GM23338 (cell line): ENCODE measurements around the gene PIGK. TPM values are rescaled to one million over a fixed set of nuclear protein-coding genes. Genes with fewer than 3 reads are reported as not detected.

Experiments
- ATAC-seq: fragments of 200-7000 bp; cut with Tn5 transposase; 3 replicates; pipeline ENCODE4 v1.9.1; 2020
- DNase-seq: peaks from one replicate; pipeline ENCODE4 v3.0.0-alpha.2; 2015; ENCODE audit warnings: low spot score
- H2AFZ ChIP-seq: fragments of 200-600 bp; sonication (generic); 2 replicates; pipeline ENCODE4 v1.8.0; 2016; ENCODE audit warnings: antibody characterized with exemption, mild to moderate bottlenecking, moderate library complexity
- H3F3A ChIP-seq: fragments of 200-600 bp; sonication (generic); replicated peaks from 2 replicates; pipeline ENCODE4 v1.8.0; 2017; ENCODE audit warnings: antibody characterized with exemption, mixed run types, low read depth
- H3K27ac ChIP-seq: fragments of 200-600 bp; sonication (generic); 2 replicates; pipeline ENCODE4 v1.6.1; 2016; ENCODE audit warnings: low read depth
- H3K27me3 ChIP-seq: fragments of 200-600 bp; sonication (generic); 2 replicates; pipeline ENCODE4 v1.8.0; 2016; ENCODE audit warnings: mild to moderate bottlenecking, mixed run types, moderate library complexity; ENCODE audit not compliant: insufficient read depth
- H3K36me3 ChIP-seq: fragments of 200-600 bp; sonication (generic); 2 replicates; pipeline ENCODE4 v1.8.0; 2016; ENCODE audit warnings: mild to moderate bottlenecking; ENCODE audit not compliant: insufficient read depth
- H3K4me1 ChIP-seq: fragments of 200-600 bp; sonication (generic); 2 replicates; pipeline ENCODE4 v1.8.0; 2016; ENCODE audit warnings: mild to moderate bottlenecking, moderate library complexity; ENCODE audit not compliant: insufficient read depth
- H3K4me2 ChIP-seq: fragments of 200-600 bp; sonication (generic); 2 replicates; pipeline ENCODE4 v1.7.1; 2017; ENCODE audit warnings: mixed run types
- H3K4me3 ChIP-seq: fragments of 200-600 bp; sonication (generic); 2 replicates; pipeline ENCODE4 v1.6.1; 2016; ENCODE audit warnings: mixed run types
- H3K79me2 ChIP-seq: fragments of 200-600 bp; sonication (generic); replicated peaks from 2 replicates; pipeline ENCODE4 v1.8.0; 2017; ENCODE audit warnings: mild to moderate bottlenecking; ENCODE audit not compliant: insufficient read depth
- H3K9me2 ChIP-seq: fragments of 200-600 bp; sonication (generic); 2 replicates; pipeline ENCODE4 v1.8.0; 2017; ENCODE audit not compliant: insufficient read depth
- H4K20me1 ChIP-seq: fragments of 200-600 bp; sonication (generic); replicated peaks from 2 replicates; pipeline ENCODE4 v1.8.0; 2017; ENCODE audit warnings: mild to moderate bottlenecking; ENCODE audit not compliant: insufficient read depth
- H3K27ac Mint-ChIP-seq: 2 replicates; pipeline ENCODE4 v1.8.0; 2020; ENCODE audit warnings: inconsistent platforms, mild to moderate bottlenecking, moderate library complexity, mixed read lengths
- H3K27me3 Mint-ChIP-seq: 3 replicates; pipeline ENCODE4 v1.8.0; 2022; ENCODE audit warnings: low read depth, mild to moderate bottlenecking, moderate library complexity, mixed read lengths, inconsistent platforms; ENCODE audit not compliant: insufficient read depth, poor library complexity
- H3K36me3 Mint-ChIP-seq: 3 replicates; pipeline ENCODE4 v1.8.0; 2021; ENCODE audit warnings: low read depth, mild to moderate bottlenecking, inconsistent platforms, moderate library complexity, mixed read lengths
- H3K4me1 Mint-ChIP-seq: 3 replicates; pipeline ENCODE4 v1.8.0; 2020; ENCODE audit warnings: mild to moderate bottlenecking, inconsistent platforms, mixed read lengths
- H3K4me3 Mint-ChIP-seq: 3 replicates; pipeline ENCODE4 v1.8.0; 2021; ENCODE audit warnings: moderate library complexity, mild to moderate bottlenecking, inconsistent platforms, mixed read lengths
- H3K9me3 Mint-ChIP-seq: 3 replicates; pipeline ENCODE4 v1.8.0; 2020; ENCODE audit warnings: moderate library complexity, mild to moderate bottlenecking, inconsistent platforms, mixed read lengths
- CREB1 ChIP-seq: fragments of 250-450 bp; sonication (Bioruptor Pico); IDR thresholded peaks from 2 replicates; pipeline ENCODE4 v1.5.0; 2020; ENCODE audit warnings: low read depth, mild to moderate bottlenecking, moderate library complexity
- EZH2 ChIP-seq: fragments of 200-600 bp; sonication (generic); IDR thresholded peaks from one replicate; pipeline ENCODE4 v1.8.0; 2017; ENCODE audit warnings: antibody characterized with exemption, mild to moderate bottlenecking, low read depth; ENCODE audit not compliant: unreplicated experiment
- EZH2phosphoT487 ChIP-seq: fragments of 200-600 bp; sonication (generic); IDR thresholded peaks from one replicate; pipeline ENCODE4 v1.8.1; 2018; ENCODE audit warnings: antibody characterized with exemption; ENCODE audit not compliant: unreplicated experiment
- JUNB ChIP-seq: IDR thresholded peaks from one replicate; pipeline ENCODE4 v1.6.1; 2016; ENCODE audit warnings: antibody characterized with exemption; ENCODE audit not compliant: unreplicated experiment
- NANOG ChIP-seq: IDR thresholded peaks from 2 replicates; pipeline ENCODE4 v1.6.1; 2016; ENCODE audit warnings: antibody characterized with exemption, borderline replicate concordance
- POLR2AphosphoS5 ChIP-seq: IDR thresholded peaks from 2 replicates; pipeline ENCODE4 v1.6.1; 2016; ENCODE audit warnings: antibody characterized with exemption, low read depth
- STAT1 ChIP-seq: IDR thresholded peaks from one replicate; pipeline ENCODE4 v1.6.1; 2016; ENCODE audit warnings: antibody characterized with exemption; ENCODE audit not compliant: unreplicated experiment
- ZNF114 ChIP-seq: fragments of 250-450 bp; sonication (Bioruptor Pico); IDR thresholded peaks from 2 replicates; pipeline ENCODE4 v1.5.0; 2020; ENCODE audit warnings: mild to moderate bottlenecking, moderate library complexity
- ZNF331 ChIP-seq: fragments of 250-450 bp; sonication (Bioruptor Pico); IDR thresholded peaks from 2 replicates; pipeline ENCODE4 v1.5.0; 2020; ENCODE audit warnings: low read depth, mild to moderate bottlenecking, moderate library complexity
- polyA plus RNA-seq: library from polyadenylated mRNA; unstranded; fragments of >200 nt; fragmentation: Nextera tagmentation; extraction: Ambion mirVana; gene quantifications from 2 replicates; pipeline ENCODE4 v1.2.1, GENCODE V29; 2016
- total RNA-seq: library from RNA; depleted of rRNA; stranded (reverse); fragments of >200 nt; shearing (Covaris generic); gene quantifications from 2 replicates; pipeline ENCODE4 v1.2.3, GENCODE V29; 2014
- TF ChIP-seq, protein P1 (sequence below): IDR thresholded peaks from one replicate; pipeline ENCODE4 v1.6.1; 2018; ENCODE audit warnings: antibody characterized with exemption; ENCODE audit not compliant: unreplicated experiment
- TF ChIP-seq, protein P2 (sequence below): IDR thresholded peaks from 2 replicates; pipeline ENCODE4 v1.6.1; 2016; ENCODE audit warnings: antibody characterized with exemption
- TF ChIP-seq, protein P3 (sequence below): fragments of 250-450 bp; sonication (Bioruptor Pico); IDR thresholded peaks from 2 replicates; pipeline ENCODE4 v1.5.0; 2020; ENCODE audit warnings: mild to moderate bottlenecking, moderate library complexity
- TF ChIP-seq, protein P4 (sequence below), 2 experiments: fragments of 200-600 bp in 1 of 2; sonication (generic) in 1 of 2; conservative IDR thresholded peaks; 2 replicates each; pipeline versions ENCODE4 v1.5.1 to v1.6.1; 2016 to 2017; ENCODE audit warnings: antibody characterized with exemption in 2 of 2, low read depth in 2 of 2, mild to moderate bottlenecking in 2 of 2, moderate library complexity in 1 of 2

The PIGK gene
- total and polyA plus RNA-seq, 2 experiments from 2014 or later: 16.4 to 26.4 TPM

DNA sequence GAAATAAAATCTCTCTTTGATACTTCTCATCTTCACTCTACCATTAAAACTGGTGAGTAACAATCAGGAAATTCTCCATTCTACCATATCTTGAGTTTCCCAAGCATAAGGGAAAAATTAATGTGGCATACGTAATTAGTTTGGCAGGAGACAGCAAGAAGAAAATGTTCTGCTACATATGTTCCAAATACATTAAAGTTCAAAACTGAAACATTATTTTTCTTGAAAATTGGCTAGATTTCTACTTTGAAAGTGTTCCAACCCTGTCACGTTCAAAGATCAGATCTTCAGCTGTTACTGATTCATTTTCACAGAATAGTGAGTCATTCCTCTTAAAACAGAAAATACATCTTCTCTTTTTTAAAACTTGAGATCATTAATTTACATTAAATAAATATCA lies 48.5 kb downstream of the PIGK start:
- H3K36me3 ChIP-seq: peaks cover 19% of the 10 kb centered on the region
- H3K4me1 ChIP-seq: no peaks in the 10 kb centered on the region
- DNase-seq (no peak), ATAC-seq (no peak)
- Mint-ChIP-seq H3K4me1 (no peaks in the 10 kb centered on the region), H3K9me3 (peaks cover 35% of the 10 kb centered on the region), H3K36me3 (peaks cover 36% of the 10 kb centered on the region), H3K27ac (no peak overlapping the region), H3K27me3 (peaks cover 3% of the 10 kb centered on the region), H3K4me3 (no peak overlapping the region)
- H3K4me2 ChIP-seq: no peak overlapping the region
- H3K27me3 ChIP-seq: no peaks in the 10 kb centered on the region
- no peaks in the 10 kb centered on the region for H3K79me2 ChIP-seq
- no peak overlapping the region for H2AFZ ChIP-seq
- TF ChIP-seq, protein P1, sequence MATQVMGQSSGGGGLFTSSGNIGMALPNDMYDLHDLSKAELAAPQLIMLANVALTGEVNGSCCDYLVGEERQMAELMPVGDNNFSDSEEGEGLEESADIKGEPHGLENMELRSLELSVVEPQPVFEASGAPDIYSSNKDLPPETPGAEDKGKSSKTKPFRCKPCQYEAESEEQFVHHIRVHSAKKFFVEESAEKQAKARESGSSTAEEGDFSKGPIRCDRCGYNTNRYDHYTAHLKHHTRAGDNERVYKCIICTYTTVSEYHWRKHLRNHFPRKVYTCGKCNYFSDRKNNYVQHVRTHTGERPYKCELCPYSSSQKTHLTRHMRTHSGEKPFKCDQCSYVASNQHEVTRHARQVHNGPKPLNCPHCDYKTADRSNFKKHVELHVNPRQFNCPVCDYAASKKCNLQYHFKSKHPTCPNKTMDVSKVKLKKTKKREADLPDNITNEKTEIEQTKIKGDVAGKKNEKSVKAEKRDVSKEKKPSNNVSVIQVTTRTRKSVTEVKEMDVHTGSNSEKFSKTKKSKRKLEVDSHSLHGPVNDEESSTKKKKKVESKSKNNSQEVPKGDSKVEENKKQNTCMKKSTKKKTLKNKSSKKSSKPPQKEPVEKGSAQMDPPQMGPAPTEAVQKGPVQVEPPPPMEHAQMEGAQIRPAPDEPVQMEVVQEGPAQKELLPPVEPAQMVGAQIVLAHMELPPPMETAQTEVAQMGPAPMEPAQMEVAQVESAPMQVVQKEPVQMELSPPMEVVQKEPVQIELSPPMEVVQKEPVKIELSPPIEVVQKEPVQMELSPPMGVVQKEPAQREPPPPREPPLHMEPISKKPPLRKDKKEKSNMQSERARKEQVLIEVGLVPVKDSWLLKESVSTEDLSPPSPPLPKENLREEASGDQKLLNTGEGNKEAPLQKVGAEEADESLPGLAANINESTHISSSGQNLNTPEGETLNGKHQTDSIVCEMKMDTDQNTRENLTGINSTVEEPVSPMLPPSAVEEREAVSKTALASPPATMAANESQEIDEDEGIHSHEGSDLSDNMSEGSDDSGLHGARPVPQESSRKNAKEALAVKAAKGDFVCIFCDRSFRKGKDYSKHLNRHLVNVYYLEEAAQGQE: no peak
- no peak for TF ChIP-seq ZNF114 (CRISPR knock-in tag)
- TF ChIP-seq, protein P2, sequence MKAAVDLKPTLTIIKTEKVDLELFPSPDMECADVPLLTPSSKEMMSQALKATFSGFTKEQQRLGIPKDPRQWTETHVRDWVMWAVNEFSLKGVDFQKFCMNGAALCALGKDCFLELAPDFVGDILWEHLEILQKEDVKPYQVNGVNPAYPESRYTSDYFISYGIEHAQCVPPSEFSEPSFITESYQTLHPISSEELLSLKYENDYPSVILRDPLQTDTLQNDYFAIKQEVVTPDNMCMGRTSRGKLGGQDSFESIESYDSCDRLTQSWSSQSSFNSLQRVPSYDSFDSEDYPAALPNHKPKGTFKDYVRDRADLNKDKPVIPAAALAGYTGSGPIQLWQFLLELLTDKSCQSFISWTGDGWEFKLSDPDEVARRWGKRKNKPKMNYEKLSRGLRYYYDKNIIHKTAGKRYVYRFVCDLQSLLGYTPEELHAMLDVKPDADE: no peak
- TF ChIP-seq ZNF331: no peak
- TF ChIP-seq EZH2phosphoT487: no peak
- no peak for TF ChIP-seq STAT1
- no peak for TF ChIP-seq JUNB
- TF ChIP-seq CREB1 (CRISPR knock-in tag): no peak
- TF ChIP-seq EZH2: no peak
- no peak for TF ChIP-seq NANOG
- TF ChIP-seq, protein P3, sequence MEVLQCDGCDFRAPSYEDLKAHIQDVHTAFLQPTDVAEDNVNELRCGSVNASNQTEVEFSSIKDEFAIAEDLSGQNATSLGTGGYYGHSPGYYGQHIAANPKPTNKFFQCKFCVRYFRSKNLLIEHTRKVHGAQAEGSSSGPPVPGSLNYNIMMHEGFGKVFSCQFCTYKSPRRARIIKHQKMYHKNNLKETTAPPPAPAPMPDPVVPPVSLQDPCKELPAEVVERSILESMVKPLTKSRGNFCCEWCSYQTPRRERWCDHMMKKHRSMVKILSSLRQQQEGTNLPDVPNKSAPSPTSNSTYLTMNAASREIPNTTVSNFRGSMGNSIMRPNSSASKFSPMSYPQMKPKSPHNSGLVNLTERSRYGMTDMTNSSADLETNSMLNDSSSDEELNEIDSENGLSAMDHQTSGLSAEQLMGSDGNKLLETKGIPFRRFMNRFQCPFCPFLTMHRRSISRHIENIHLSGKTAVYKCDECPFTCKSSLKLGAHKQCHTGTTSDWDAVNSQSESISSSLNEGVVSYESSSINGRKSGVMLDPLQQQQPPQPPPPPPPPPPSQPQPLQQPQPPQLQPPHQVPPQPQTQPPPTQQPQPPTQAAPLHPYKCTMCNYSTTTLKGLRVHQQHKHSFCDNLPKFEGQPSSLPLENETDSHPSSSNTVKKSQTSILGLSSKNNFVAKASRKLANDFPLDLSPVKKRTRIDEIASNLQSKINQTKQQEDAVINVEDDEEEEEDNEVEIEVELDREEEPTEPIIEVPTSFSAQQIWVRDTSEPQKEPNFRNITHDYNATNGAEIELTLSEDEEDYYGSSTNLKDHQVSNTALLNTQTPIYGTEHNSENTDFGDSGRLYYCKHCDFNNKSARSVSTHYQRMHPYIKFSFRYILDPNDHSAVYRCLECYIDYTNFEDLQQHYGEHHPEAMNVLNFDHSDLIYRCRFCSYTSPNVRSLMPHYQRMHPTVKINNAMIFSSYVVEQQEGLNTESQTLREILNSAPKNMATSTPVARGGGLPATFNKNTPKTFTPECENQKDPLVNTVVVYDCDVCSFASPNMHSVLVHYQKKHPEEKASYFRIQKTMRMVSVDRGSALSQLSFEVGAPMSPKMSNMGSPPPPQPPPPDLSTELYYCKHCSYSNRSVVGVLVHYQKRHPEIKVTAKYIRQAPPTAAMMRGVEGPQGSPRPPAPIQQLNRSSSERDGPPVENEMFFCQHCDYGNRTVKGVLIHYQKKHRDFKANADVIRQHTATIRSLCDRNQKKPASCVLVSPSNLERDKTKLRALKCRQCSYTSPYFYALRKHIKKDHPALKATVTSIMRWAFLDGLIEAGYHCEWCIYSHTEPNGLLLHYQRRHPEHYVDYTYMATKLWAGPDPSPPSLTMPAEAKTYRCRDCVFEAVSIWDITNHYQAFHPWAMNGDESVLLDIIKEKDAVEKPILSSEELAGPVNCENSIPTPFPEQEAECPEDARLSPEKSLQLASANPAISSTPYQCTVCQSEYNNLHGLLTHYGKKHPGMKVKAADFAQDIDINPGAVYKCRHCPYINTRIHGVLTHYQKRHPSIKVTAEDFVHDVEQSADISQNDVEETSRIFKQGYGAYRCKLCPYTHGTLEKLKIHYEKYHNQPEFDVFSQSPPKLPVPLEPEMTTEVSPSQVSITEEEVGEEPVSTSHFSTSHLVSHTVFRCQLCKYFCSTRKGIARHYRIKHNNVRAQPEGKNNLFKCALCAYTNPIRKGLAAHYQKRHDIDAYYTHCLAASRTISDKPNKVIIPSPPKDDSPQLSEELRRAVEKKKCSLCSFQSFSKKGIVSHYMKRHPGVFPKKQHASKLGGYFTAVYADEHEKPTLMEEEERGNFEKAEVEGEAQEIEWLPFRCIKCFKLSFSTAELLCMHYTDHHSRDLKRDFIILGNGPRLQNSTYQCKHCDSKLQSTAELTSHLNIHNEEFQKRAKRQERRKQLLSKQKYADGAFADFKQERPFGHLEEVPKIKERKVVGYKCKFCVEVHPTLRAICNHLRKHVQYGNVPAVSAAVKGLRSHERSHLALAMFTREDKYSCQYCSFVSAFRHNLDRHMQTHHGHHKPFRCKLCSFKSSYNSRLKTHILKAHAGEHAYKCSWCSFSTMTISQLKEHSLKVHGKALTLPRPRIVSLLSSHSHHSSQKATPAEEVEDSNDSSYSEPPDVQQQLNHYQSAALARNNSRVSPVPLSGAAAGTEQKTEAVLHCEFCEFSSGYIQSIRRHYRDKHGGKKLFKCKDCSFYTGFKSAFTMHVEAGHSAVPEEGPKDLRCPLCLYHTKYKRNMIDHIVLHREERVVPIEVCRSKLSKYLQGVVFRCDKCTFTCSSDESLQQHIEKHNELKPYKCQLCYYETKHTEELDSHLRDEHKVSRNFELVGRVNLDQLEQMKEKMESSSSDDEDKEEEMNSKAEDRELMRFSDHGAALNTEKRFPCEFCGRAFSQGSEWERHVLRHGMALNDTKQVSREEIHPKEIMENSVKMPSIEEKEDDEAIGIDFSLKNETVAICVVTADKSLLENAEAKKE (CRISPR knock-in tag): no peak
- TF ChIP-seq, protein P4, sequence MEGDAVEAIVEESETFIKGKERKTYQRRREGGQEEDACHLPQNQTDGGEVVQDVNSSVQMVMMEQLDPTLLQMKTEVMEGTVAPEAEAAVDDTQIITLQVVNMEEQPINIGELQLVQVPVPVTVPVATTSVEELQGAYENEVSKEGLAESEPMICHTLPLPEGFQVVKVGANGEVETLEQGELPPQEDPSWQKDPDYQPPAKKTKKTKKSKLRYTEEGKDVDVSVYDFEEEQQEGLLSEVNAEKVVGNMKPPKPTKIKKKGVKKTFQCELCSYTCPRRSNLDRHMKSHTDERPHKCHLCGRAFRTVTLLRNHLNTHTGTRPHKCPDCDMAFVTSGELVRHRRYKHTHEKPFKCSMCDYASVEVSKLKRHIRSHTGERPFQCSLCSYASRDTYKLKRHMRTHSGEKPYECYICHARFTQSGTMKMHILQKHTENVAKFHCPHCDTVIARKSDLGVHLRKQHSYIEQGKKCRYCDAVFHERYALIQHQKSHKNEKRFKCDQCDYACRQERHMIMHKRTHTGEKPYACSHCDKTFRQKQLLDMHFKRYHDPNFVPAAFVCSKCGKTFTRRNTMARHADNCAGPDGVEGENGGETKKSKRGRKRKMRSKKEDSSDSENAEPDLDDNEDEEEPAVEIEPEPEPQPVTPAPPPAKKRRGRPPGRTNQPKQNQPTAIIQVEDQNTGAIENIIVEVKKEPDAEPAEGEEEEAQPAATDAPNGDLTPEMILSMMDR (conservative IDR thresholded peaks at IDR 0.05; ENCODE audit: low read depth in 2 of 2): no peak
- no peak for TF ChIP-seq POLR2AphosphoS5
- no peak overlapping the region for H3K4me3 ChIP-seq
- 0 out of 2 replicates have a peak, but pooled peaks cover 2% of the 10 kb centered on the region for H3K9me2 ChIP-seq
- no peaks in the 10 kb centered on the region for H4K20me1 ChIP-seq
- no peaks in the 10 kb centered on the region for H3F3A ChIP-seq
- H3K27ac ChIP-seq: no peak overlapping the region
